Astrocyte (in vitro differentiated cells and primary cell): Measurements from ENCODE around the gene ABCC12. TPM values are rescaled to one million over a fixed set of nuclear protein-coding genes. Genes with fewer than 3 reads are reported as not detected.

Source experiments
- DNase-seq: peaks from one replicate; pipeline ENCODE4 v3.0.0-alpha.2; 2010; ENCODE audit warnings: low read depth
- FAIRE-seq: peaks from 2 replicates; lab custom pipeline; 2011; peaks lifted over from hg19 to GRCh38; lab: Jason Lieb, UNC
- H2AFZ ChIP-seq: 2 replicates; pipeline ENCODE4 v1.6.0; 2012; ENCODE audit warnings: low read depth, low read length, inconsistent platforms
- H3K27ac ChIP-seq: 2 replicates; pipeline ENCODE4 v1.5.1; 2011; ENCODE audit warnings: low read depth, low read length, inconsistent platforms
- H3K27me3 ChIP-seq: 2 replicates; pipeline ENCODE4 v1.6.0; 2011; ENCODE audit warnings: low read length, inconsistent platforms; ENCODE audit not compliant: insufficient read depth
- H3K36me3 ChIP-seq: 2 replicates; pipeline ENCODE4 v1.5.1; 2011; ENCODE audit warnings: low read length, inconsistent platforms; ENCODE audit not compliant: insufficient read depth
- H3K4me1 ChIP-seq: 2 replicates; pipeline ENCODE4 v1.5.1; 2011; ENCODE audit warnings: low read length, inconsistent platforms; ENCODE audit not compliant: insufficient read depth
- H3K4me2 ChIP-seq: 2 replicates; pipeline ENCODE4 v1.6.0; 2012; ENCODE audit warnings: low read length, inconsistent platforms
- H3K4me3 ChIP-seq: 2 replicates; pipeline ENCODE4 v1.5.1; 2011; ENCODE audit warnings: low read depth, mild to moderate bottlenecking, low read length, inconsistent platforms; ENCODE audit not compliant: insufficient read depth
- H3K79me2 ChIP-seq: 2 replicates; pipeline ENCODE4 v1.6.0; 2012; ENCODE audit warnings: mild to moderate bottlenecking, low read length, inconsistent platforms; ENCODE audit not compliant: insufficient read depth
- H3K9ac ChIP-seq: 2 replicates; pipeline ENCODE4 v1.6.0; 2012; ENCODE audit warnings: mild to moderate bottlenecking, low read length, inconsistent platforms
- H3K9me3 ChIP-seq: 2 replicates; pipeline ENCODE4 v1.5.1; 2012; ENCODE audit warnings: low read depth, mild to moderate bottlenecking, low read length, inconsistent platforms; ENCODE audit not compliant: insufficient read depth
- H4K20me1 ChIP-seq: 2 replicates; pipeline ENCODE4 v1.6.0; 2012; ENCODE audit warnings: low read length, inconsistent platforms; ENCODE audit not compliant: insufficient read depth
- H3K27ac Mint-ChIP-seq: one replicate; pipeline ENCODE4 v1.8.0; 2021; ENCODE audit warnings: mild to moderate bottlenecking, mixed read lengths; ENCODE audit not compliant: unreplicated experiment
- H3K27me3 Mint-ChIP-seq: one replicate; pipeline ENCODE4 v1.8.0; 2021; ENCODE audit warnings: low read depth, mixed read lengths; ENCODE audit not compliant: unreplicated experiment
- H3K36me3 Mint-ChIP-seq: one replicate; pipeline ENCODE4 v1.8.0; 2021; ENCODE audit warnings: low read depth, mixed read lengths; ENCODE audit not compliant: unreplicated experiment
- H3K4me1 Mint-ChIP-seq: one replicate; pipeline ENCODE4 v1.8.0; 2021; ENCODE audit warnings: low read depth, mixed read lengths; ENCODE audit not compliant: unreplicated experiment
- H3K4me3 Mint-ChIP-seq: one replicate; pipeline ENCODE4 v1.8.0; 2021; ENCODE audit warnings: mild to moderate bottlenecking, moderate library complexity, mixed read lengths; ENCODE audit not compliant: unreplicated experiment
- H3K9me3 Mint-ChIP-seq: one replicate; pipeline ENCODE4 v1.8.0; 2021; ENCODE audit warnings: mild to moderate bottlenecking, mixed read lengths; ENCODE audit not compliant: unreplicated experiment
- EZH2 ChIP-seq: IDR thresholded peaks from 2 replicates; pipeline ENCODE4 v1.6.1; 2012; ENCODE audit warnings: mild to moderate bottlenecking, low read length, inconsistent platforms; ENCODE audit not compliant: insufficient read depth
- total RNA-seq: library from RNA; stranded (reverse); gene quantifications from 2 replicates; pipeline ENCODE4 v1.2.1, GENCODE V29; 2021
- TF ChIP-seq, protein P1 (sequence below): IDR thresholded peaks from 2 replicates; pipeline ENCODE4 v1.5.1; 2011; ENCODE audit warnings: low read depth, mild to moderate bottlenecking, inconsistent platforms, low read length, moderate library complexity; ENCODE audit not compliant: insufficient read depth

The ABCC12 gene
- total RNA-seq, 1 donor from 2014 or later, result not detected

DNA sequence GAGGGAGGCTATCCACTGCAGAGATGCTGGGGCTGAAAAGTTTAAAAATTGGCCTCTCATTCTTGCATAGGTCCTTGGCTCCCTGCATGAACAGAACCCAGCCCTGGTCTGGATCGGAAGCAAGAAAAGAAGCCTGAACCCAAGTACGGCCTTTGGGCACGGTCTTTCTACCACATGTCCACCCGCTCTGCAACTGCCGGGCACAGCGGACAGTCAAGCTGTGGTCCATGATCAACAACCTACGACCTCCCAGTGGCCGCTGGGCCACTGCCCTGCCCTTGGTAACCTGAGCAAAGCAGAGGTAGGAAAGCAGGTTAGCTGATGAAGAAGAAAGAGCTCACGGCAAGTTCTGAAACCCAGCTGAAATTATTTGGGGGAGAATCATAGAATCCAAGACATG, 3.6 kb downstream of the ABCC12 start:
- H2AFZ ChIP-seq, result no peak overlapping the region
- H4K20me1 ChIP-seq, result no peaks in the 10 kb centered on the region
- no peak overlapping the region for H3K27ac ChIP-seq
- Mint-ChIP-seq H3K4me1 (no peaks in the 10 kb centered on the region), H3K27ac (no peak overlapping the region), H3K9me3 (no peaks in the 10 kb centered on the region), H3K36me3 (no peaks in the 10 kb centered on the region), H3K4me3 (no peak overlapping the region), H3K27me3 (peaks cover 12% of the 10 kb centered on the region)
- FAIRE-seq (no peak), DNase-seq (no peak)
- no peaks in the 10 kb centered on the region for H3K36me3 ChIP-seq
- H3K27me3 ChIP-seq, result no peaks in the 10 kb centered on the region
- no peak overlapping the region for H3K4me3 ChIP-seq
- no peak for TF ChIP-seq EZH2
- TF ChIP-seq, protein P1, sequence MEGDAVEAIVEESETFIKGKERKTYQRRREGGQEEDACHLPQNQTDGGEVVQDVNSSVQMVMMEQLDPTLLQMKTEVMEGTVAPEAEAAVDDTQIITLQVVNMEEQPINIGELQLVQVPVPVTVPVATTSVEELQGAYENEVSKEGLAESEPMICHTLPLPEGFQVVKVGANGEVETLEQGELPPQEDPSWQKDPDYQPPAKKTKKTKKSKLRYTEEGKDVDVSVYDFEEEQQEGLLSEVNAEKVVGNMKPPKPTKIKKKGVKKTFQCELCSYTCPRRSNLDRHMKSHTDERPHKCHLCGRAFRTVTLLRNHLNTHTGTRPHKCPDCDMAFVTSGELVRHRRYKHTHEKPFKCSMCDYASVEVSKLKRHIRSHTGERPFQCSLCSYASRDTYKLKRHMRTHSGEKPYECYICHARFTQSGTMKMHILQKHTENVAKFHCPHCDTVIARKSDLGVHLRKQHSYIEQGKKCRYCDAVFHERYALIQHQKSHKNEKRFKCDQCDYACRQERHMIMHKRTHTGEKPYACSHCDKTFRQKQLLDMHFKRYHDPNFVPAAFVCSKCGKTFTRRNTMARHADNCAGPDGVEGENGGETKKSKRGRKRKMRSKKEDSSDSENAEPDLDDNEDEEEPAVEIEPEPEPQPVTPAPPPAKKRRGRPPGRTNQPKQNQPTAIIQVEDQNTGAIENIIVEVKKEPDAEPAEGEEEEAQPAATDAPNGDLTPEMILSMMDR, result no peak
- H3K79me2 ChIP-seq, result no peaks in the 10 kb centered on the region
- no peak overlapping the region for H3K9ac ChIP-seq
- H3K9me3 ChIP-seq, result no peaks in the 10 kb centered on the region
- no peaks in the 10 kb centered on the region for H3K4me1 ChIP-seq
- H3K4me2 ChIP-seq, result no peak overlapping the region

- H3K27ac ChIP-seq, result no peak overlapping the region
- H3K27me3 ChIP-seq, result no peaks in the 10 kb centered on the region
- H3K36me3 Mint-ChIP-seq, result peaks cover 3% of the 10 kb centered on the region
- peaks cover 12% of the 10 kb centered on the region for H3K27me3 Mint-ChIP-seq
- no peaks in the 10 kb centered on the region for H3K4me1 ChIP-seq
- H3K36me3 ChIP-seq, result no peaks in the 10 kb centered on the region
- H3K4me3 ChIP-seq, result no peak overlapping the region
- H3K4me3 Mint-ChIP-seq, result no peak overlapping the region
- DNase-seq (no peak), FAIRE-seq (no peak)
- H3K9me3 Mint-ChIP-seq, result no peaks in the 10 kb centered on the region
- no peaks in the 10 kb centered on the region for H3K79me2 ChIP-seq
- TF ChIP-seq, protein P1, result no peak
- no peak for TF ChIP-seq EZH2
- H3K4me1 Mint-ChIP-seq, result no peaks in the 10 kb centered on the region
- no peak overlapping the region for H3K27ac Mint-ChIP-seq
- H3K9me3 ChIP-seq, result no peaks in the 10 kb centered on the region
- H3K9ac ChIP-seq, result no peak overlapping the region
- no peak overlapping the region for H3K4me2 ChIP-seq
- H4K20me1 ChIP-seq, result no peaks in the 10 kb centered on the region
- H2AFZ ChIP-seq, result no peak overlapping the region
These were observed 5.1 kb downstream of the ABCC12 start for GRCh38 chr16:48150707-48151106.

GRCh38 chr16:48146710-48147109, 9.1 kb downstream of the ABCC12 start:
- no peaks in the 10 kb centered on the region for H3K9me3 ChIP-seq
- Mint-ChIP-seq H3K9me3 (no peaks in the 10 kb centered on the region), H3K36me3 (peaks cover 3% of the 10 kb centered on the region), H3K4me1 (no peaks in the 10 kb centered on the region), H3K27me3 (peaks cover 22% of the 10 kb centered on the region), H3K4me3 (no peak overlapping the region), H3K27ac (no peak overlapping the region)
- H2AFZ ChIP-seq, result no peak overlapping the region
- no peaks in the 10 kb centered on the region for H3K36me3 ChIP-seq
- H4K20me1 ChIP-seq, result no peaks in the 10 kb centered on the region
- no peak for FAIRE-seq
- no peaks in the 10 kb centered on the region for H3K27me3 ChIP-seq
- H3K27ac ChIP-seq, result no peak overlapping the region
- H3K4me3 ChIP-seq, result no peak overlapping the region
- H3K4me1 ChIP-seq, result peaks cover 4% of the 10 kb centered on the region
- DNase-seq, result no peak
- H3K9ac ChIP-seq, result no peak overlapping the region
- TF ChIP-seq EZH2, result no peak
- TF ChIP-seq, protein P1, result no peak
- no peak overlapping the region for H3K4me2 ChIP-seq
- no peaks in the 10 kb centered on the region for H3K79me2 ChIP-seq
